ENCODE data around the gene DHDH.

Gene DHDH

DNA sequence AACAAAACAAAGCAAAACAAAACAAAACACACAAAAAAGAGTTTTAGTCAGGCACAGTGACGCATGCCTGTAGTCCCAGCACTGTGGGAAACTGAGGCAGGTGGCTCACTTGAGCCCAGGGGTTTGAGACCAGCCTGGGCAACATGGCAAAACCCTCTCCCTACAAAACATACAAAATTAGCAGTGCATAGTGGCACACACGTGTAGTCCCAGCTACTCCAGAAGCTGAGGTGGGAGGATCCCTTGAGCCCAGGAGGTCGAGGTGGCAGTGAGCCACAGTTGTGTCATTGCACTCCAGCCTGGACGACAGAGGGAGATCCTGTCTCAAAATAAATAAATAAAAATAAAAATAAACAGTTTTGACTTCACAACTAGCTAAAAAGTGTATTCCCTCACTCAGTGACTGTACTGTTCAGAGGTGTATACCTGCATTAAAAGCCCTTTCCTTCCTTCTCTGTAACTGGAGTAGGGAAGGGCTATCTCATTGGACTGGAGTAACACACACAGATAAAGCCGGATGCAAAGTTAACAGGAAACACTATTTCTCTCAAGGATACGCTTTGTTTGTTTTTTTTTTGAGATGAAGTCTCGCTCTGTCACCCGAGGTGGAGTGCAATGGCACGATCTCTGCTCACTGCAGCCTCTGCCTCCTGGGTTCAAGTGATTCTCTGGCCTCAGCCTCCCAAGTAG is 17.5 kb downstream of the DHDH start:
- DNase-seq, result no peak

DNA sequence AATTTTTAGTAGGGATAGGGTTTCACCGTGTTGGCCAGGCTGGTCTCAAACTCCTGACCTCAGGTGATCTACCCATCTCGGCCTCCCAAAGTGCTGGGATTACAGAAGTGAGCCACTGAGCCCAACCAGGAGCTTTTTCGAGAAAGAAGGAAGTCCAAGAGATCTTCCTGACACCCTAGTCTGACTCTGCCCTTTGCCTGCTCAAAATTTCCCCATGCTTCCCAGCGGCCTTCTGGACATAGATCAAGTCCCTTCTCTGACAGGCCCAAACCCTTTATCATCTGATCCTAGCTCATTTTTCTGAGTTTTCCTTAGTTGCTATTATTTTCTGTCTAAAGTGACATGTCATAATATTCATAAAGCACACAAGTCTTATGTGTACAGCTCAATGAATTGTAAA is 19.6 kb downstream of the DHDH start:
- DNase-seq, result no peak

DNA sequence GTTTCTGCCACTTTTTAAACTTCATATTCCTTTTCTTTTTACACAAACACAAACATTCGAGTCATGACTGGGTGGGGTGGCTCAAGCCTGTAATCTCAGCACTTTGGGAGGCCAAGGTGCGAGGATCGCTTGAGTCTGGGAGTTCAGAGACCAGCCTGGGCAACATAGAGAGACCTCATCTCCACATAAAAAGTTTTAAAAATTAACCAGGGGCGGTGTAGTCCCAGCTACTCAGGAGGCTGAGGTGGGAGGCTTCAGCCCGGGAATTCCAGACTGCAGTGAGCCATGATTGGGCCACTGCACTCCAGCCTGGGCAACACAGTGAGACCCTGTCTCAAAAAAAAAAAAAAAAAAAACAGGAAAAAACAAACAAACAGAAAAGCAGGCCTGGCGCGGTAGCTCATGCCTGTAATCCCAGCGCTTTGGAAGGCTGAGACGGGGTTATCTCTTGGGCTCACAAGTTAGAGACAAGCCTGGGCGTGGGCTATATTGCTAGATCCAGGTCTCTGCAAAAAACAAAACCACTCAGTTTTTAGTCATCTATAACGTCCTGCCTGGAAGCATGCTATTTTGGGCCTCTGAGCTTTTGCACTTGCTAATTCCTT is 20.6 kb downstream of the DHDH start:
- DNase-seq, result no peak

DNA sequence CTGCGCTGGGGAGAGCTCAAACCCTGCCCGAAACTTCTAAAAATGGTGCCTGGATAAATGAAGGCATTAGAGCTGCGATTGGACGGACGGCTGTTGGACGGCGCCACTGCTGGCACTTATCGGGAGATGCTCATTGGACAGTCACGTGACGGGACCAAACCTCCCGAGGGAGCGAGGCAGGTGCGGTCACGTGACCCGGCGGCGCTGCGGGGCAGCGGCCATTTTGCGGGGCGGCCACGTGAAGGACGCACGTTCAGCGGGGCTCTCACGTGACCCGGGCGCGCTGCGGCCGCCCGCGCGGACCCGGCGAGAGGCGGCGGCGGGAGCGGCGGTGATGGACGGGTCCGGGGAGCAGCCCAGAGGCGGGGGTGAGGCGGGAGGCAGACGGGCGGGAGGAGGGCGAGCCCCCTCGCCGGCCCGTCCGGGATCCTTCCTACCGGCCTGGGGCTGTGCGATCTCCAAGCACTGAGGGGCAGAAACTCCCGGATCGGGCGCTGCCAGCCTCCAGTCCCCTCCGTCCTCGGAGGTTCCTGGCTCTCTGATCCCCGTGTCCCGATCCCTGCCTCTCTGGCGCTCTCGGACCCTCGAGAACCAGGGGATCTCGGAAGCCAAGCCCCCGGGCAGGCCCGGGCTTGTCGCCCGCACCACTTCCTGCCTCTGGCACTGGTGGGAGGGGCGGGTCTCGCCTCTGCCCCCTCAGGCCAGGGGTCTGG is 21.3 kb downstream of the DHDH start, which contains the start of gene BAX:
Gene BAX, plus strand, starts transcription at position 281 of the 713 bp plus-strand sequence. Its CDS starts 54 bp downstream, at position 335.
- DNase-seq, result peak; percentile 74 to 89

DNA sequence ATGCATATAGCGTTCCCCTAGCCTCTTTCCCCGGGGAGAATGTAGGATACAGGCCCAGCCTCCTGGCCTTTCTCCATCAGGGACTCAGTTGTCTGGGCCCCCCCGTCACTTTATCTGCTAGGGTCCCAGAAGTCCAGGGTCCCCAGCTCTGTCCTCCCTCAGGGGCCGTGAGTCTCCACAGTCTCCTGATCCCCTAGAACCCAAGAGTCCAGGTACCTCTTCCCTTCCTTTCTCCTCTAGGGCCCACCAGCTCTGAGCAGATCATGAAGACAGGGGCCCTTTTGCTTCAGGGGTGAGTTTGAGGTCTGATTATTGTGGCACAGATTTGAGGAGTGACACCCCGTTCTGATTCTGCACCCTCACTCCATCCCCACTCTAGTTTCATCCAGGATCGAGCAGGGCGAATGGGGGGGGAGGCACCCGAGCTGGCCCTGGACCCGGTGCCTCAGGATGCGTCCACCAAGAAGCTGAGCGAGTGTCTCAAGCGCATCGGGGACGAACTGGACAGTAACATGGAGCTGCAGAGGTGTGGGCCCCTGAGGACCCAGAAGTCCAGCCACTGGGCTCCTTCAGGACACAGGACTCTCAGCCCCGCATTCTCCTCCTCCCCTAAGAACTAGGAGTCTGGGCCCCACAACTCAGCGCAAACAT is 21.9 kb downstream of the DHDH start:
- DNase-seq, result no peak

DNA sequence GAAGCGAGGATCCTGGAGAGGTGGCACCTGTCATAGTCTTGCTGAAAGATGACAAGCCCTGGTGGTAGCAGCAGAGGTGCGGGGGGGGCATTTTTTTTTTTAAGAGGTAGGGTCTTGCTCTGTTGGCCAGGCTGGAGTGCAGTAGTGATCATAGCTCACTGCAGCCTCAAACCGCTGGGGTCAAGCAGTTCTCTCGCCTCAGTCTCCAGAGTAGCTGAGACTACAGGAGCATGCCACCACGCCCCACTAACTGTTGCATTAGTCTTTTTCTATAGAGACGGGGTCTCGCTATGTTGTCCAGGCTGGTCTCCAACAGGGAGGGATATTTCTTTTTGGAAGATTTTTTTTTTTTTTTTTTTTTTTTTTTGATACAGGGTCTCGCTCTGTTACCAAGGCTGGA is 24.5 kb downstream of the DHDH start:
- DNase-seq, result no peak

DNA sequence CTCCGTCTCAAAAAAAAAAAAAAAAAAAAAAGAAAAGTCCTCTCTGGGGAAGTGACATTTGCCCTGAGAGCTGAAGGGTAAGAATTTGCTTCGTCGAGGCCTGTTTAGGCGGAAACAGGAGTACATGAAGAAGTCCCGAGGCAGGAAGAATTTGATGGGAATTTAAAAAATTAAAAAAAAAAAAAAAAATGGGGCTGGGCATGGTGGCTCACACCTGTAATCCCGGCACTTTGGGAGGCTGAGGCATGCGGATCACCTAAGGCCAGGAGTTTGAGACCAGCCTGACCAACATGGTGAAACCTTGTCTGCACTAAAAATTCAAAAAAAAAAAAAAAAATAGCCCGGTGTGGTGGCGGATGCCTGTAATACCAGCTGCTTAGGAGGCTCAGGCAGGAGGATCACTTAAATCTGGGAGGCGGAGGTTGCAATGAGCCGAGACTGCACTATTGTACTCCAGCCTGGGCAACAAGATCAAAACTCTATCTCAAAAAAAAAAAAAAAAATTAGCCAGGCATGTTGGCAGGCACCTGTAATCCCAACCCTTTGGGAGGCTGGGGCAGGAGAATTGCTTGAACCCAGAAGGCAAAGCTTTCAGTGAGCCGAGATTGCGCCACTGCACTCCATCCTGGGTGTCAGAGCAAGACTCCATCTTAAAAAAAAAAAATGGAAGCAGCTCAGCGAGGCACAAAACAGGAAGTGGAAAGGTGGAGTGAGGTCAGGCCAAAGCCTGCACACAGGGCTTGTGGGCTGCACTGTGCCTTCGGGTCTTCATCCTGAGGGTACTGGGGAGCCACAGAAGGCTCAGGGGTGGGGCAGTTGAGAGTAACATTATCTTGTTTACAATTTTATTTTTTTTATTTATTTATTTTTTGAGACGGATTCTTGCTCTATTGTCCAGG is 26.1 kb downstream of the DHDH start:
- no peak for DNase-seq

DNA sequence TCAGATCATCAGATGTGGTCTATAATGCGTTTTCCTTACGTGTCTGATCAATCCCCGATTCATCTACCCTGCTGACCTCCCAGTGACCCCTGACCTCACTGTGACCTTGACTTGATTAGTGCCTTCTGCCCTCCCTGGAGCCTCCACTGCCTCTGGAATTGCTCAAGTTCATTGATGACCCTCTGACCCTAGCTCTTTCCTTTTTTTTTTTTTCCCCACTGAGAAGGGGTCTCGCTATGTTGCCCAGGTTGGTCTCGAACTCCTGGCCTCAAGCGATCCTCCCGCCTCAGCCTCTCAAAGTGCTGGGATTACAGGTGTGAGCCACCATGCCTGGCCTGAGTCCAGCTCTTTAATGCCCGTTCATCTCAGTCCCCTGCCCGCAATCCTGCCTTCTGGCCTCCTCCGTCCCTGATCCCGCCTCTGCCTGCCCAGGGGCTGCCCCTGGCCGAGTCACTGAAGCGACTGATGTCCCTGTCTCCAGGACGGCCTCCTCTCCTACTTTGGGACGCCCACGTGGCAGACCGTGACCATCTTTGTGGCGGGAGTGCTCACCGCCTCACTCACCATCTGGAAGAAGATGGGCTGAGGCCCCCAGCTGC is 27.7 kb downstream of the DHDH start:
- DNase-seq, result no peak

DNA sequence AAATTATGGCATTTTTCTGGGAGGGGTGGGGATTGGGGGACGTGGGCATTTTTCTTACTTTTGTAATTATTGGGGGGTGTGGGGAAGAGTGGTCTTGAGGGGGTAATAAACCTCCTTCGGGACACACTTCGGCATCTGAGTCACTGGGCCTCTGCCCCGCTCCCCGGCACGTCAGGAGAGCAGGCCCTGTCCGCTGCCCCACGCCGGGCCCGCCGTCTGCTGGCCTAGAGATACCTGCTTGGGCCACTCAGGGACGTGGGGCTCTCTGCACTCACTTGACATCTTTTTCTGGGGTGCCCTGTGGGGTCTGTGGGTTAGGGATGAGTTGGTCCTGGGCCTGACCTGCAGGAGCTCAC is 28.2 kb downstream of the DHDH start:
- DNase-seq, result no peak

DNA sequence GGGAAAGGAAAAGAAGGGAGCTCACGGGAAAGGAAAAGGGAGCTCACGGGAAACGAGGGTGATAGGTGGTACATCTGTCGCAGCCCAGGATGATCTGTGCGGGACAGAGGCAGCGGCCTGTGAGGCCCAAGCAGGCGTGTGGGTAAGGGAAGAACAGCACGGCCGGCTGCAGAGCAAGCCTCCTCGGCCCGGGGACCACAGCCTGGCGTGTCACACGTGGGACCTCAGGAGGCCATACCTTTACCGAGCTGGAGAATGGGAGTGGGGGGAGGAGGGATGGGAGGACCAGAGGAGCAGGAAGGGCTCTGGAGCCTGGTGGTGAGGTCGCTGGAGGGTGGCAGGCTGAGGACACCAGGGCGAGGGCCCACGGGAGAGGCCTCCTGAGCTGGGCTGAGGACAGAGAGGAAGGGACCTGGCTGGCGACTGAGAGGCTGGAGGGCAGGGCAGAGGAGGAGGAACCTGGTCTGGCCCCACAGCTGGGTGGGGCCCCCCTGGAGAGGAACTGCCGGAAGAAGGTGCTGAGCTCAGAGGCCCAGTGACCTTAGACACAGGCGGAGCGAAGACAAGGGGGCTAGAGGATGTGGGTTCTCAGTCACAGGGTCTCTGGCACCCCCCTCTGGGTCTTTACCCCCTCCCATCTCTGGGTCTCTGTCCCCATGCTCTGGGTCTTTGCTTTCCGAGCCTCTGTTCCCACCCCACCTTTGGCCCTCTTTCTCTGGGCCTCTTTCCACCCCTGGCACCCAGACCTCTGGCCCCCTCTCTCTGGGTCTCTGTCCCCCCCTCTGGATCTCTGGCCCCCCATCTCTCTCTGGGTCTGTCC is 28.7 kb downstream of the DHDH start:
- DNase-seq, result peak in 1 of 2 experiments; percentile 48

DNA sequence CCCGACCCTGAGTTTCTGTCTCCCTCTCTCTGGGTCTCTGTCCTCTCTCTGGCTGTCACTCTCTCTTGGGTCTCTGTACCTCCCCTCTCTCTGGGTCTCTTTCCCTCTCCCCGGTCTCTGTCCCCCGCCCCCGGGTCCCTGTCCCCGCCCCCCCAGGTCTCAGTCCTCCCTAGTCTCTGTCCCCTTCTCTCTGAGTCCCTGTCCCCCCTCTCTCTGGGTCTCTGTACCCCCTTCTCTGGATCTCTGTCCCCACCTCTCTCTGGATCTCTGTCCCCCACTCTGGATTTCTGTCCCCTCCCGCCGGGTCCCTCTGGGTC is 29.3 kb downstream of the DHDH start:
- no peak for DNase-seq

DNA sequence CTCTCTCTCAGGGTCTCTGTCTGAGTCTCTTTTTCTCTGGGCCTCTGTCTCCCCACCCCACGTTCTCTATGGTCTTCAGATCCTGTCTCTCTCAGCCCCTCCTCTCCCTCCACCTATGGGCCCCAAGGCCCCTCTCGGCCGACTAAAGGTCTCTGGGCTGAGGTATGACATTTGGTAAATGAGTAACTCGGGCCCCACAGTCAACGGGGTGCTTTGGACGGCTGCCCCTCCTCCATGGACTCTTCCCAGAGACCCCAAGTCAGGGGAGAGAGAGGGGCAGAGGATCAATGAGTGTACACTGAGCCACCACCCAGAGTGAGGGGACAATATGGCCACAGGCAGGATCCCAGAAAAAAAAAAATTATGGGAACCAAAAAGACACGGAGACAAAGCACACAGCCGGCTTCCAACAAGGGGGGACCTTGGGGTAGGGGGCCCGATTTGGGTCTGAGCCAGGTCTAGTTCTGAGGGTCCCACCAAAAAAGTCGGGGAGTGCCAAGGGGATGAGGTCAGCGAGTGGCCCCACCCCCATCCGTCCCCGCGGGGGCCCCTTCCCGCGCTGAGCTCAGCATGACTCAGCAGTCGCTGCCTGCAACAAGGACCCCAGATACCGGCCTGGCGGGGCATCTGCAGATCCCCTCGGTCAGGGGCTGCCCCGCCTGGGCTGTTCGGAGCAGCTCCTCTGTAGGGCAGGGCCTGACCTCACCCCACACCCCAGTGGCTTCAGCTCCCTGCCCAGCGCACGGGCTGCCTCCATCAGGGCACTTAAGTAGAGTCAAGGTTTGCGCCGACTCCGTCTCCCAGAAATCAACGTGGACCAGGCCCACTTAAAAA is 30.1 kb downstream of the DHDH start:
- DNase-seq, result peak in 1 of 2 experiments; percentile 24

DNA sequence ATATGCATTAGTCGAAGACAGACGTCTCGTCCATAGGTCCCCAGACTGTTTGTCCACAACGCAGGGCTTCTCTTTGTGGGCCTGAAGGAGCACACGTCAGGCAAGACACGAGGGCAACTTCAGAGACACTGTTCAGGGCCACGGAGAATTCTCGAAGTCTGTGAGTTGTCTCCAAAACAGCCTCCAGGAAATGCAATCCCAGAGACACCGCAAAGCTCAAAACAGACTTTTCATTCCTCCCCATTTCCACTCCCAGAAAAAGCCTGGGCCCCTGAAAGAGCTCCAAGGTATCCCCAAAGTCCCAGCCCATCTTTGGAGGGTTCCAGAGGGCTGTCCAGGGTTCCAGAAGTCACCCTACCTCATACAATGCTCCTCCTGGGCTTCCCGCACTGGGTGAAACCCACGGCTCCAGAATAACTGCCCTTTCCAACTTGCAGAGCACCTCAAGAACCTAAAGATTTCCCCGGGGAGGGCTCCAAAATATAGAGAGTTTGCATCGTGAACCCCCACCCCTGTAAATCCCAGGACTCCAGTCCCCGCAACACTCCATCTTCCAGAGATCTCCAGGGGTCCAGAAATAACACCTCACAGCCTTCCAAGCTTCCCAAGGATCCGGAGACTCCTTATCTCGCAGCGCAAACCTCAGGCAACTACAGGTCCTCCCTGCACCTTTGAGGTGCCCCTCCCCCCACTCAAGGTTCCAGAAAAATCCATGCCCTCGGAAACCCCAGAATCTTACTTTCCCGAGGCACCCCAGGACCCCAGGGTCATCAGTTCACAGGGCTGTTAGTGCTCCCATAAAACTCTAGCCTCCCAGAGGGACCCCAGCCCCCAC is 30.9 kb downstream of the DHDH start:
- DNase-seq, result no peak

DNA sequence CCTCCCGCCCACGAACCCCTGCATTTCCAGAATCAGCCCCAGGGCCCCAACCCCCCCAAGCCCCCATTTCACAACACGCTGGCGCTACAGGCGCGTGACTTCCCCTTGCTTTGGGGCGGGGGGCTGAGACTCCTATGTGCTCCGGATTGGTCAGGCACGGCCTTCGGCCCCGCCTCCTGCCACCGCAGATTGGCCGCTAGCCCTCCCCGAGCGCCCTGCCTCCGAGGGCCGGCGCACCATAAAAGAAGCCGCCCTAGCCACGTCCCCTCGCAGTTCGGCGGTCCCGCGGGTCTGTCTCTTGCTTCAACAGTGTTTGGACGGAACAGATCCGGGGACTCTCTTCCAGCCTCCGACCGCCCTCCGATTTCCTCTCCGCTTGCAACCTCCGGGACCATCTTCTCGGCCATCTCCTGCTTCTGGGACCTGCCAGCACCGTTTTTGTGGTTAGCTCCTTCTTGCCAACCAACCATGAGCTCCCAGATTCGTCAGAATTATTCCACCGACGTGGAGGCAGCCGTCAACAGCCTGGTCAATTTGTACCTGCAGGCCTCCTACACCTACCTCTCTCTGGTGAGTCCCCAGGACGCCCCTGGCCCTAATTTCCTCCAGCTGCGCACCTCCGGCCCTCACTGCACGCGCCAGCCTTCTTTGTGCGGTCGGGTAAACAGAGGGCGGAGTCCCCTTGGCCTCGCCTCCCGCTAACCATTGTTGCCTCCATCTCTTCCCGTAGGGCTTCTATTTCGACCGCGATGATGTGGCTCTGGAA is 31.7 kb downstream of the DHDH start, which contains the start of gene FTL:
Gene FTL, plus strand, starts transcription at position 270 of the 766 bp plus-strand sequence. Its CDS starts 199 bp downstream, at position 469.
- DNase-seq, result peak; percentile 59 to 84

DNA sequence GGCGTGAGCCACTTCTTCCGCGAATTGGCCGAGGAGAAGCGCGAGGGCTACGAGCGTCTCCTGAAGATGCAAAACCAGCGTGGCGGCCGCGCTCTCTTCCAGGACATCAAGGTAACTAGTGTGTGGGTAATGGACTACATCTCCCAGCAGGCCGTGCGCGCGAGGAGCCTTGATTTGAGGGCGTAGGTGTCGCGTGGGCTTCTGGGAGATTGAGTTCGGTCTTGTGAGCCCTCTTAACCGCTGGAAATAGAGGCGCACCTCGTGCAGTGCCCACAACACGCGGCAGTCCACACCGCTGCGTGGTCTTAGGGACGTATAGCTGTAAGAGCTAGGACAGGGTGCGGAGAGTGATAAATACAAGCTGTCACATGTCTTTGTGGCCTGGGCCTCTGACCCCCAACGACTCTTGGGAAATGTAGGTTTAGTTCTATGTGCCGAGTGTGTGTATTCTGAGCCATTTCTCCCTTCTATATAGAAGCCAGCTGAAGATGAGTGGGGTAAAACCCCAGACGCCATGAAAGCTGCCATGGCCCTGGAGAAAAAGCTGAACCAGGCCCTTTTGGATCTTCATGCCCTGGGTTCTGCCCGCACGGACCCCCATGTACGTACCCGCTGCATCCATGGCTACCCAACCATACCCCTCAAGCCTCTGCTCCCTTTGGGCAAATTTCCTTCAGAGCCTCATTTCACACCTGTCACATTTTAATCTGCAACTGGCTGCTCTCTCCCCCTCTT is 32.5 kb downstream of the DHDH start:
- DNase-seq, result peak; percentile 38 to 77

DNA sequence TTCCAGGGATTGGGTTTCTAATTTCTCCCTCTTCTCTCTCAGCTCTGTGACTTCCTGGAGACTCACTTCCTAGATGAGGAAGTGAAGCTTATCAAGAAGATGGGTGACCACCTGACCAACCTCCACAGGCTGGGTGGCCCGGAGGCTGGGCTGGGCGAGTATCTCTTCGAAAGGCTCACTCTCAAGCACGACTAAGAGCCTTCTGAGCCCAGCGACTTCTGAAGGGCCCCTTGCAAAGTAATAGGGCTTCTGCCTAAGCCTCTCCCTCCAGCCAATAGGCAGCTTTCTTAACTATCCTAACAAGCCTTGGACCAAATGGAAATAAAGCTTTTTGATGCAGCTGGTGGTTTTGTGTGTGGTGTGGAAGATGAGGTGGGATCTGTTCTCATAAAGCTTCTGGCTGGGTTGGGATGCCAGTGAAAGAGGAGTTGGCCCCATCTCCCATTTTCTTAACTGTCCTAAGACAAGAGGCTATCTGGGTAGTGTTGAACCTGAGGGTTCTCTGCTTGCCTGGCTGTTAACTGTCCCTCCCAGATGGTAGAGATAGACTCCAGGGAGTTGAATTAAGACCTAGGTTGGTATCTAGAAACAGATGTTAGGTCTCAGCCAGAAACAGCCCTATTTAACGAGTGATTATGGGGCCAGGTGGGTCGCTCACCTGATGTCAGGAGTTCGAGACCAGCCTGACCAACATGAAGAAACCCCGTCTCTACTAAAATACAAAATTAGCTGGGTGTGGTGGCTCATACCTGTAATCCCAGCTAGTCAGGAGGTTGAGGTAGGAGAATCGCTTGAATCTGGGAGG is 33.2 kb downstream of the DHDH start:
- DNase-seq, result no peak

Data from SW 1271 (cell line).